GM23338 (cell line): ENCODE results near the gene ASPHD1. TPM values are rescaled to one million over a fixed set of nuclear protein-coding genes. Genes with fewer than 3 reads are reported as not detected.
A peak's percentile ranks its signal among the peaks of the same experiment; 100 is the strongest.

Experiments
- ATAC-seq: fragments of 200-7000 bp; cut with Tn5 transposase; 3 replicates; pipeline ENCODE4 v1.9.1; 2020
- DNase-seq: peaks from one replicate; pipeline ENCODE4 v3.0.0-alpha.2; 2015; ENCODE audit warnings: low spot score
- H2AFZ ChIP-seq: fragments of 200-600 bp; sonication (generic); 2 replicates; pipeline ENCODE4 v1.8.0; 2016; ENCODE audit warnings: antibody characterized with exemption, mild to moderate bottlenecking, moderate library complexity
- H3F3A ChIP-seq: fragments of 200-600 bp; sonication (generic); replicated peaks from 2 replicates; pipeline ENCODE4 v1.8.0; 2017; ENCODE audit warnings: antibody characterized with exemption, mixed run types, low read depth
- H3K27ac ChIP-seq: fragments of 200-600 bp; sonication (generic); 2 replicates; pipeline ENCODE4 v1.6.1; 2016; ENCODE audit warnings: low read depth
- H3K27me3 ChIP-seq: fragments of 200-600 bp; sonication (generic); 2 replicates; pipeline ENCODE4 v1.8.0; 2016; ENCODE audit warnings: mild to moderate bottlenecking, mixed run types, moderate library complexity; ENCODE audit not compliant: insufficient read depth
- H3K36me3 ChIP-seq: fragments of 200-600 bp; sonication (generic); 2 replicates; pipeline ENCODE4 v1.8.0; 2016; ENCODE audit warnings: mild to moderate bottlenecking; ENCODE audit not compliant: insufficient read depth
- H3K4me1 ChIP-seq: fragments of 200-600 bp; sonication (generic); 2 replicates; pipeline ENCODE4 v1.8.0; 2016; ENCODE audit warnings: mild to moderate bottlenecking, moderate library complexity; ENCODE audit not compliant: insufficient read depth
- H3K4me2 ChIP-seq: fragments of 200-600 bp; sonication (generic); 2 replicates; pipeline ENCODE4 v1.7.1; 2017; ENCODE audit warnings: mixed run types
- H3K4me3 ChIP-seq: fragments of 200-600 bp; sonication (generic); 2 replicates; pipeline ENCODE4 v1.6.1; 2016; ENCODE audit warnings: mixed run types
- H3K79me2 ChIP-seq: fragments of 200-600 bp; sonication (generic); replicated peaks from 2 replicates; pipeline ENCODE4 v1.8.0; 2017; ENCODE audit warnings: mild to moderate bottlenecking; ENCODE audit not compliant: insufficient read depth
- H3K9me2 ChIP-seq: fragments of 200-600 bp; sonication (generic); 2 replicates; pipeline ENCODE4 v1.8.0; 2017; ENCODE audit not compliant: insufficient read depth
- H4K20me1 ChIP-seq: fragments of 200-600 bp; sonication (generic); replicated peaks from 2 replicates; pipeline ENCODE4 v1.8.0; 2017; ENCODE audit warnings: mild to moderate bottlenecking; ENCODE audit not compliant: insufficient read depth
- H3K27ac Mint-ChIP-seq: 2 replicates; pipeline ENCODE4 v1.8.0; 2020; ENCODE audit warnings: inconsistent platforms, mild to moderate bottlenecking, moderate library complexity, mixed read lengths
- H3K27me3 Mint-ChIP-seq: 3 replicates; pipeline ENCODE4 v1.8.0; 2022; ENCODE audit warnings: low read depth, mild to moderate bottlenecking, moderate library complexity, mixed read lengths, inconsistent platforms; ENCODE audit not compliant: insufficient read depth, poor library complexity
- H3K36me3 Mint-ChIP-seq: 3 replicates; pipeline ENCODE4 v1.8.0; 2021; ENCODE audit warnings: low read depth, mild to moderate bottlenecking, inconsistent platforms, moderate library complexity, mixed read lengths
- H3K4me1 Mint-ChIP-seq: 3 replicates; pipeline ENCODE4 v1.8.0; 2020; ENCODE audit warnings: mild to moderate bottlenecking, inconsistent platforms, mixed read lengths
- H3K4me3 Mint-ChIP-seq: 3 replicates; pipeline ENCODE4 v1.8.0; 2021; ENCODE audit warnings: moderate library complexity, mild to moderate bottlenecking, inconsistent platforms, mixed read lengths
- H3K9me3 Mint-ChIP-seq: 3 replicates; pipeline ENCODE4 v1.8.0; 2020; ENCODE audit warnings: moderate library complexity, mild to moderate bottlenecking, inconsistent platforms, mixed read lengths
- POLR2AphosphoS5 ChIP-seq: IDR thresholded peaks from 2 replicates; pipeline ENCODE4 v1.6.1; 2016; ENCODE audit warnings: antibody characterized with exemption, low read depth
- REST ChIP-seq: IDR thresholded peaks from one replicate; pipeline ENCODE4 v1.6.1; 2018; ENCODE audit warnings: antibody characterized with exemption; ENCODE audit not compliant: unreplicated experiment
- STAT1 ChIP-seq: IDR thresholded peaks from one replicate; pipeline ENCODE4 v1.6.1; 2016; ENCODE audit warnings: antibody characterized with exemption; ENCODE audit not compliant: unreplicated experiment
- ZNF331 ChIP-seq: fragments of 250-450 bp; sonication (Bioruptor Pico); IDR thresholded peaks from 2 replicates; pipeline ENCODE4 v1.5.0; 2020; ENCODE audit warnings: low read depth, mild to moderate bottlenecking, moderate library complexity
- ZNF462 ChIP-seq: fragments of 250-450 bp; sonication (Bioruptor Pico); IDR thresholded peaks from 2 replicates; pipeline ENCODE4 v1.5.0; 2020; ENCODE audit warnings: mild to moderate bottlenecking, moderate library complexity
- polyA plus RNA-seq: library from polyadenylated mRNA; unstranded; fragments of >200 nt; fragmentation: Nextera tagmentation; extraction: Ambion mirVana; gene quantifications from 2 replicates; pipeline ENCODE4 v1.2.1, GENCODE V29; 2016
- total RNA-seq: library from RNA; depleted of rRNA; stranded (reverse); fragments of >200 nt; shearing (Covaris generic); gene quantifications from 2 replicates; pipeline ENCODE4 v1.2.3, GENCODE V29; 2014

The ASPHD1 gene
- total and polyA plus RNA-seq, 2 experiments from 2014 or later: 15.5 to 20.6 TPM

- TF ChIP-seq REST (no peak), ZNF331 (CRISPR knock-in tag) (no peak), ZNF462 (CRISPR knock-in tag) (no peak), STAT1 (no peak), POLR2AphosphoS5 (no peak)
- H3K9me3 Mint-ChIP-seq: no peaks in the 10 kb centered on the region; the same call in 1 of the 3 replicates
- H3K9me2 ChIP-seq: no peaks in the 10 kb centered on the region
- DNase-seq: peak; percentile 70
- peak overlapping the region; percentile 92 for H2AFZ ChIP-seq
- 0 out of 3 replicates have a peak, but pooled peaks cover 10% of the 10 kb centered on the region for H3K36me3 Mint-ChIP-seq
- H3K4me1 ChIP-seq: peaks cover 4% of the 10 kb centered on the region
- H3K27me3 Mint-ChIP-seq: peaks cover 12% of the 10 kb centered on the region
- H3K79me2 ChIP-seq: no peaks in the 10 kb centered on the region
- ATAC-seq: peak; percentile 48
- H3K4me3 Mint-ChIP-seq: peak overlapping the region; percentile 81
- H3K36me3 ChIP-seq: no peaks in the 10 kb centered on the region; the same call in 1 of the 2 replicates
- H3K27me3 ChIP-seq: no peaks in the 10 kb centered on the region
- no peaks in the 10 kb centered on the region; the same call in 1 of the 2 replicates for H4K20me1 ChIP-seq
- peaks cover 6% of the 10 kb centered on the region; the same call in 1 of the 2 replicates for H3F3A ChIP-seq
- H3K4me2 ChIP-seq: peak overlapping the region; percentile 90
- no peak overlapping the region for H3K27ac Mint-ChIP-seq
- H3K27ac ChIP-seq: no peak overlapping the region
- peaks cover 12% of the 10 kb centered on the region for H3K4me1 Mint-ChIP-seq
- peak overlapping the region; percentile 54 for H3K4me3 ChIP-seq
These were observed 23.6 kb upstream of the ASPHD1 start for GRCh38 chr16:29876594-29877249.
